Hypothalamus (tissue), 51 donors: ENCODE data around the gene APLP1.
"Not testable (repeated sequence)": the region's sequence is repeated elsewhere in the genome, so short reads cannot be mapped to it uniquely, and the experiment has no call there.

ENCODE experiments used
- DNase-seq, 51 donors: peaks; one replicate each; lab custom pipeline; 2025; lab: John Stamatoyannopoulos, UW

The APLP1 gene

DNA sequence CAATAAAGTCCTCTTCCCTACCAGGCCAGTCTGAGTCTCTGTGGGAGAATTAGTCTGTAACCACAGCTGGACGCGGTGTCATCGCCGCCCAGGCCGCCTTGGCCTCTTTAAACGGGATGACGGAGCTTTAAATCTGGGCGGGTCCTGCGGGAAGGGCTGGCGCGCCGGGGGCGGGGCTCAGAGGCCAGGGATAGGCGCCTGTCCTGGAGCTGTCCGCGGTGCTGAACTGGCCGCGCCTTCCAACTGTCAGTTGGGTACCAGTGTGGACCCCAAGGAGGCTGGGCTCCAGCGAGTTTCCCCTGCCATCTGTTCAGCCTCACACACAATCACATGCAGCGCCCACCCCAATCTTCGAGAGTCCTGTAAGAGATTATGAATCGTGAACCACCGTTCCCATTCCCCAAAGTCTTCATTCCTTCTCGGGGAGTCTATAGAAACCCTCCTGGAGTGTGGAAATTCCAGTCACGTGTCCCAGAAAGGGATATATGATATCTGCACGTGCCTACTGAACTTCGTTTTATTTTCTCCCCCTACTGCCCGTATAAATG, 11.5 kb downstream of the APLP1 start:
- peak in 45 of 51 donors; percentile 10 to 86 (median 63) for DNase-seq

DNA sequence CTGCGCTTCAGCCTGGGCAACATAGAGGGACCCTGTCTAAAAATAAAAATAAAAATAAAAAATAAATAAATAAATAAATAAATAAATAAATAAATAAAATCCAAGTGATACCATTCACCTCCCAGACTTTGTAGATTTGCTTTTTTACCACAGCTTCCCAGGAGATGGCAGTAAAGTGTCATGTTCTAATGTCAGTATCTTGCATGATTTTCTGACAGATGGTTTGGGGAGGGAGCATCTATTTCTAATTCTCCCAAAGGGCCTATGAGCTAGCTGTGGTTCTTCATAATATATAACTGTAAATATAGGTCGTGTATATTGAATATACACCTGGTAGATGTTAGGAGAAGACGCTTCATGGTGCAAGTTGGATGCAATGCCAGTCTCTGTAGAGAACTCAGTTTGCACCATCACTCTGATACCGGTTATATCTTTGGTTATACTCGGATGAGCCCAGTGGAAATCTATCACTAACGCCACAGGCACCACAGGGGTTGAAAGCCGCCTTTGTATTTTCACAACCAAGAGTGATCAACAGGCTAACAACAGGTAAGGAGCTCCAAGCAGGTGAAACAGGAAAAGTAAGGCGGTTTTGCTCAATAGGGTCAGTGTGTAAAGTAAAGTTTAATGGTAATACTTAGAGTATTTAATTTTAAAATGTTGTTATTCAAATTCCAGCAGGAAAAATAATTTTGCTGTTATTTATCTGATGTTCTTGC, 13.9 kb downstream of the APLP1 start:
- DNase-seq = peak in 13 of 51 donors; percentile 5 to 75 (median 13)

DNA sequence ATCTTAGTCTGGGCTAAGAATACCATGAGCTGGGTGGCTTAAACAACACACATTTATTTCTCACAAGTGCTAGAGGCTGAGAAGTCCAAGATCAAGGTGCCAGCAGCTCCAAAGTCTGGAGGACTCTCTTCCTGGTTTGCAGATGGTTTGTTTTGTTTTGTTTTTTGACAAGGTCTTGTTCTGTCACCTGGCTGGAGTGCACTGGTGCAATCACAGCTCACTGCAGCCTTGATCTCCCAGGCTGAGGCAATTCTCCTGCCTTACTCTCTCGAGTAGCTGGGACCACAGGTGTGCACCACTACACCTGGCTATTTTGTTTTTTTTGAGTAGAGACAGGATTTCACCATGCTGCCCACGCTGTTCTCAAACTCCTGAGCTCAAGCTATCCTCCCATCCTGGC, 15.5 kb downstream of the APLP1 start:
- no peak for DNase-seq

DNA sequence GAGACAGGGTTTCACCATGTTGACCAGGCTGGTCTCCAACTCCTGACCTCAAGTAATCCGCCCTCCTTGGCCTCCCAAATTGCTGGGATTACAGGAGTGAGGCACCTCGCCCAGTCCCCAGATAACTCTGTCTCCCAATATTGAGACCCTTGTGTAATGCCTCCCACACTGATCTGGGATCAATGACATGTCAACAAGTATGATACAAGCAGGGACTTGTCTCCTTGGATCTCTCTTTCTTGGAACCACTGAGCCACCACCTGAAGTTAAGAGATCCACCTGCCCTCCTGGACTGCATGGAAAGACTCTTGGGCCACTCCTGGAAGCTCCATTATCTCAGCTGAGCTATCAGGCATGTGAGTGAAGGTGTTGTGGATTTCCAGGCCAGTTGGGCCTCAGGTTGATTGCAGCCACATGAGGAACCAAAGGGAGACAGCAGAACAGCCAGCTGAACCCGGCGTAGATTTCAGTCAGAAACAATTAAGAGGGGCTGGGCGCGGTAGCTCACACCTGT, 16.9 kb downstream of the APLP1 start:
- DNase-seq = no peak

DNA sequence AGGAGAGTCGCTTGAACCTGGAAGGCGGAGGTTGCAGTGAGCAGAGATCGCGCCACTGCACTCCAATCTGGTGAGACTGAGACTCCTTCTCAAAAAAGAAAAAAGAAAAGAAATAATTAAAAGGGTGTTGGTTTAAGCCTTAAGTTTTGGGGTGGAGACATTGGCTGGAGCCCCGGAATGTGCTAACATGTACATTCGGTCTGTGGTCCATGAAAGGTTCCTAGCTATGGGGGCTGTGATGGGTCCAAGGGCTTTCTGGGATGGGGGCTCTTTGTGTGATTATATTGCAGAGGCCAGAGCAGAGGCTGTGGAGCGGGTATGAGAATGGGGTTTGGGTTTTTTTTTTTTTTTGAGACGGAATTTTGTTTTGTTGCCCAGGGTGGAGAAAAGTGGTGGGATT, 17.5 kb downstream of the APLP1 start:
- no peak for DNase-seq

DNA sequence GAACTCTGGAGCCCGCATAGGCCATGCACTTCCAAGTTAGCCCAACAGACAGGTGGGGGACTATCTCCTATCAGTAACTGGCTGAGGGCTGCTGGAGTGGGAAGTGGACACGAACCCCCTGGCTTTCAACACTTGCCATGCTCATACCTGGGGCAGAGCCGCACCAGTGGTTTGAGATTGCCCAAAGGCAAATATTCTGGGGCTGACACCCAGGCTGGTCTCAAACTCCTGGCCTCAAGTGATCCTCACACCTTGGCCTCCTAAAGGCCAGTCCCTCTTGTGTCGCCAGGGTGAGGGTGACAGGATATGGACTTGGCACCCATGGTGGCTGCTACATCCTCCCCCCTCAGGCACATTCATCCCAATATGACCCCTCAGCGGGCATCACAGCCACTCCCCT, 18.8 kb downstream of the APLP1 start:
- DNase-seq = no peak

DNA sequence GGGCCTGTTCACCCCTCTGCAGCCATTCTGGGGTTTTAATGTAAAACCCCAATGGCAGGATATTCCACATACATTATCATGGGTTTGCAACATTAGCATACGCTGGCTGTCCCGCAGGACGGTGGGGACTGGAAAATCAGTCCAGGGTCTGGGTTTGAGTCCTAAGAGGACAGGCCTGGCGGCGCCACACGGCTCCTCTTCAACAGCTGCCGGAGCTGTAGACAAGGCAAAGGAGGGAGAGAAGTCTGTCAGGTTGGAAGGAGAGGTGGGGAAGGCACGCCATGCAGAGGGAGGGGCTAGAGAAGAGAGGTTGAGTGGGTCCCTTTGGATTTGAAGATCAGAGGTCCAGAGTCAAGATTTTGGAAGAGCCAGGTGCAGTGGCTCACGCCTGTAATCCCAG, 20.0 kb downstream of the APLP1 start:
- no peak for DNase-seq

DNA sequence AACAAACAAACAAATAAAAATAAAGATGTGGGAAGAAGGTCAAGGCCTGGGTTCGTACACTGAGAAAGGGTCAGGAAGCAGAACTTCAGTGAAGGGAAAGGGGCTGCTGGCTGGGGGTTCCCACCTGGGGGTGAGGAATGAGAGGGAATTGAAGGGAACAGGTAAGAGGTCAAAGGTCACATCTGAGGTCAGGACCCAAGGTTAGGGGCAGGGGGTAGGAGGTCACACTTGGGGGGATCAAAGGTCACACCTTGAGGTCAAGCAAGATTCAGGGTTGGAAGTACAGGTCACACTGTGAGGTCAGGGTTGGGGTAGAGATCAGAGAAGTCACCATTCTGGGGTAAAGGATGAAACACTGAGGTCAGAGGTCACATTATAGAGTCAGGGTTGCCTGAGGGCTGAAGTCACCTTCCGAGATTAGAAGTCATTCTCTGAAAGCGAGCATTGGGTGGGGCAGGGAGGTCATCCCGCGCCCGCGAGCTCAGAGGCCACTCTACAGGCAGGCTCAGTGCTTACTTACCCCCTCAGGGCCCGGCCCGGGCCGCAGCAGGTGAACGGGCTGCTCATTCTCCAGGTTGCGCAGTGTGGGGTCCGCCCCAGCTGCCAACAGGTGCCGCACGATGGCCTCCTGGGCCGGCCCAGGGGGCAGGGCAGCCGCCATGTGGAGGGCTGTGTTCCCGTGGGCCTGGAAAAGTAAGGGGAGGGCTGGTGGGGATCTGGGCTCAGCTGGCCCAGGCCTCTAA, 21.2 kb downstream of the APLP1 start:
- DNase-seq = no peak

DNA sequence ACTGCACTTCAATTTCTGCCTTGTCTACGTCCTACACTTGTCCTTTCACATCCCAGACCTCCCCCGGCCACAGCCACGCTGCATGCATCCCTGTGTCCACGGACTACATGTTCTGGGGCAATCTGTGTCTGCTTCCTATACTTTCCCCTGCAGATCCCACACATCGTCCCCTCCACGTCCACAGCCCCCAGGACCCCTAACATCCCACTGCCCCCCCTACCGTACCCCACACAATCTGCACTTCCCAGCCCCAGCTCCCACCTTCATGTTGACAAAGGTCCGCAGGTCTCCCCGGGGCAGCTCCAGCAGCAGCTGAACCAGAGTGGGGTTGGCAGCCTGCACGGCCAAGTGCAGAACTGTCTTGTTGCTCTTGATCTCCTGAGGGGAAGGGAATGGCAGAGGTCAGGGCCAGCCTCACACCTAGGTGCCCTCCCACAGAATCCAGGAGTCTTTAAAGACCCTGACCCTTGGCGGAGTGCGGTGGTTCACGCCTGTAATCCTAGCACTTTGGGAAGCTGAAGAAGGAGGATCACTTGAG, 21.8 kb downstream of the APLP1 start:
- no peak for DNase-seq

DNA sequence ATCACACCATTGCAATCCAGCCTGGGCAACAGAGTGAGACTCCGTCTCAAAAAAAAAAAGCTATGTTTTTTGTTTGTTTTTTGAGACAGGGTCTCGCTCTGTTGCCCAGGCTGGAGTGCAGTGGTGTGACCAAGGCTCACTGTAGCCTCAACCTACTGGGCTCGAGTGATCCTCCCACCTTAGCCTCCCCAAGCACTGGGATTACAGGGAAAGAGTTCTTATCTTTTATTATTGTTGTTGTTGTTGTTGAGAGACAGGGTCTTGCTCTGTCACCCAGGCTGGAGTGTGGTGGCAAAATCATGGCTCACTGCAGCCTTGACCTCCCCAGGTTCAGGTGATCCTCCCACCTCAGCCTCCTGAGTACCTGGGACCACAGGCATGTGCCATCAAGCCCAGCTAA, 23.4 kb downstream of the APLP1 start:
- not testable (repeated sequence) for DNase-seq

DNA sequence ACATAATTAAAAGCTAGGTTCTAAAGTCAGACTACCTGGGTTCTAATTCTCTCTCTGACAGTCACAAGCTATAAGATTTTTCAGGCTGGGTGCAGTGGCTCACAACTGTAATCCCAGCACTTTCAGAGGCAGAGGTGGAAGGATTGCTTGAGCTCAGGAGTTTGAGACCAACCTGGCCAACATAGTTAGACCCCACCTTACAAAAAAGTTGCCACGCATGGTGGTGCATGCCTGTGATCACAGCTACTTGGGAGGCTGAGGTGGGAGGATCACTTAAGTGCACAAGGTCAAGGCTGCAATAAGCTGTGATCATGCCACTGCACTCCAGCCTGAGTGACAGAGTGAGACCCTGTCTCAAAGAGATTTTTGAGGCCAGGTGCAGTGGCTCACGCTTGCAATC, 26.0 kb downstream of the APLP1 start:
- DNase-seq = no peak

DNA sequence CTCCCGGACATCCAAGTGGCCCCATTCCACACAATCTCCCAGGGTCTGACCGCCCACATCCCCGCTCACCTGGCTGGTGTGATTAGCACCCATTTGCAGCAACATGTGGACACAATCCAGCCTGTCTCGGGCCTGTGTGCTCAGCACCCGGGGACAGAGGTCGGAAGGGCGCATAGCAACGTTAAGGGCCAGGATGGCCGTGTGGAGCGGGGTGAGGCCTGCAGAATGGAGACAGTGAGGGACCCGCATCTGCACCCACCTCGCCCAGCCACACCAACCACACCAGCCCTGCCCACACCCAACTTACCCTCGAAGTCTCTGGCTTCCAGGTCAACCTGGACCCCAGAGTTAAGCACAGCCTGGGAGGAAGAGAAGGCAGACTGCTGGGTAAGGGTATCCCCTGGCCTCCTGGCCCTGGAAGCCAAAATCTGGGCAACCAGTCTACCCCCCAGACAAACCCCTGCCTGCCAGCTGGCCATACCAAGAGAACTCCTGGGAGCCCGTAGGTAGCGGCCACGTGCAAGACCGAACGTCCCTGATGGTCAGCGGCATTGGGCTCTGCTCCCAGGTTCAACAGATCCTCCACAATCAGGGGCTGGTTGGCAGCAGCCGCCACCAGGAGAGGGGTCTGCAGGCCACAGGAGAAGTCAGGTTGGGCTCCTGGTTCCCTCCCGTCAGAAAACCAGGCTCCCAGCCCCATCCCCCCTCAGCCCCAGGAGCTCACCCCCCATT, 27.7 kb downstream of the APLP1 start:
- DNase-seq = no peak

DNA sequence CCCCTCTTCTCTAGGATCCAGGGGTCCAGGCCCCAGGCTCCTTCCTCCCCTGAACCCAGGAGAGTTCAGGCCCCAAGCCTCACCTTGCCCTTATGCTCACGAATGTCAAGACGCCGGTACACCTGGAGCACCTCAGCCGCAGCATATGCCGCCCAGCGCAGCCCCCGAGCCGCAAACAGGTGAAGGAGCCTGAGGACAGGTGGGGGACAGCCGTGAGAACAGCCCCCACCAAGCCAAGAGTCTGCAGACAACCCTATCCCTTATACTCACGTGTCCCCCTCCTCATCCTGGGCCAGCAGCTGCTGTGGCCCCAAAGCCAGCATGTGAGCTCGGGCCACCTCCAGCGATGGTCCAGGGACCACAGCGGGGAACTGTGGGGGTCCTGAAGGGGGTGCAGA, 28.3 kb downstream of the APLP1 start:
- DNase-seq = no peak

DNA sequence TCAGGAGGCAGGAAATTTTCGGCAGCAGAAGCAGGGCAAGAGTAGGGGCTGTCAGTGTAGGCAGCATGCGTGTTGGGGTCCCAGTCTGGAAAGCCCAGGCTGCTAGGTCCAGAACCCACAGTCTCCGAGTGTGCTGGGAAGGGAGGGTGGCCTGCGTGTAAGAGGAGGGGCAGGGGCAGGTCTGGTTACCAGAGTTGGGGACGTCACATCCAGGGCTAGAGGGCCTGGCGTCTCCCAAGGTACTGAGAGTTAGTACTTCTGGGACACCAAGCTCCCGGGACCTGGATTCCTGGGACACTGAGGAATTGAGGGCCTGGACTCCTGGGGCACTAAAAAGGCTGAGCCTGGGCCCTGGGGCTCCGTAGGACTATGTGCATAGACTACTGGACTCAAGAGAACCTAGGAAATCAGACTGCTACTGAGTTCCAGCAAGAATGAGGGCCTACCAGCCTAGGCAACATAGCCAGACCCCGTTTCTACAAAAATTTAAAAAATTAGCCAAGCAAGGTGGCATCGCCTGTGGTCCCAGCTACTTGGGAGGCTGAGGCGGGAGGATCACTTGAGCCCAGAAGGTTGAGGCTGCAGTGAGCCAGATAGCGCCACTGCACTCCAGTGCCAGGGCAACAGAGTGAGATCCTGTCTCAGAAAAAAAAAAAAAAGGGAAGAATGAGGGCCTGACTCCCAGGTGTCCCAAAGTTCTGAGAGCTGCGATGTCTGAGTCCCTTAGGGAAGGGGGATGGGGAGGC, 29.5 kb downstream of the APLP1 start:
- DNase-seq = no peak

DNA sequence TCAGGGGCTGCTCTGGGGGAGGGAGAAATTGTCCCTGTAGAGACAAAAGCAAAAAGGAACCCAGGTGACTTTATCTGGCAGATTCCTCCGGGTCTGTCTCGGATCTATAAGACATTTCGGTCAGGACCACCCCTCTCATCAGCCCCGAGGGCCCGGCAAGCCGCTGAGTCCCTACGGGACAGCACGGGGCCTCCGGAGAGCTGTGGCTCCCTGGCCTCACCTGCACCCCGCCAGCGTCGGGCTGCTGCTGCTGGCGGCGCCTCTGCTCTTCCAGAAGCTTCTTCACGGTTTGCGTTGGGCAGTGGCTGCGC, 30.1 kb downstream of the APLP1 start:
- DNase-seq = peak in 1 of 51 donors; percentile 40

DNA sequence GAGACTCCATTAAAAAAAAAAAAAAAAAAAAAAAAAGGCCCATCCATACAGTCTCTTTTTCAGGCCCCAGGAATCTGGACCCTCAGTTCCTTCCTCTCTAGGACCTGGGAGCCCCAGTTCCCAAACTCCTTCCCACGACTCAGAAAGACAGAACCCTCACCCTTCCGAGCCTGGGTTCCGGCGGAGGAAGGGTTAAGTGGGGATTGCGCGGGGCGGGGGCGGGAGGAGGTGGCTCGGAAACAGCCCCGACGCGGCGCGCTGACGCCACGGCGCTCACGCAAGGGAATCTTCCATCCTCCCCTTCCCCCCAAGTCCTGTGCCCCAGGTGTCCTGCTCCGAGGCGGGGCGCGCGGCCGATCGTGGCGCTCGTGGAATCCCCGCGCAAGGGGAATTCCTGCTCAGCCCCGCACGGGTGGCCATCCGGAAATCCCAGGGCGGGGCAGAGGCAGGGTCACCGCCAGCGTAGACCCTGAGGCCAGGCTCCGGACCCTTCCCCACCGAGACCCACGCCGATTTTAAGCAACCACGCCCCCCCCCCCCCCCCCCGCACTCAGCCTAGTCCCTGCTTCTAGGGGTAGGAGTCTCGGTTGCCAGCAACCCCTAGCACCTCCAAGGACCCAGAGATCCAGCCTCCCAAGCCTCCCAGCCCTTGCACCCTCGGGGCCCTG, 31.3 kb downstream of the APLP1 start:
- DNase-seq = peak in 45 of 51 donors; percentile 20 to 78 (median 56)

DNA sequence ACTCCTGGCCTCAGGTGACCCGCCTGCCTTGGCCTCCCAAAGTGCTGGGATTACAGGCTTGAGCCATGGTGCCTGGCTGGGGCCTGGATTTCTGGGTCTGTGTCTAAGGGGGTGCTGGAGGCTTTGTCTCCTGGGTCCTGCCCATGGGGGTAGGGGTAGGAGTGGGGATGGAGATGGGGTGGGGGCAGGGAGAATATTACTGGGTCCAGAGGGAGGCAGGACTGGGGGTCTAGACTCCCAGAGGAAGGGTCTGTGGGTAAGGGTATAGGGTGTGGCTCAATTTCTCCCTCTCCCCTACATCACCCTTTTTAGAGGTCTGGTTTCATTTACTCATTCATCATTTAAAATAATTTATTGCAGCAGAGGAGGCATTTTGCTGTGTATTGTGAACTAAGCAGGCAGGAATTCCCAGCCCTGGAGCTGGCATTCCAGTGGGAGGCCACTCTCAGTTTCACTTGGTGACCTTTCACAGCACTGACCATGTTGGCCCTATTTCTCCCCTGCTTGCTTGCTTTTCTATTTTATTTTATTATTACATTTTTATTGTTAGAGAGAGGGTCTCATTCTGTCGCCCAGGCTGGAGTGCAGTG, 32.8 kb downstream of the APLP1 start:
- DNase-seq = no peak

DNA sequence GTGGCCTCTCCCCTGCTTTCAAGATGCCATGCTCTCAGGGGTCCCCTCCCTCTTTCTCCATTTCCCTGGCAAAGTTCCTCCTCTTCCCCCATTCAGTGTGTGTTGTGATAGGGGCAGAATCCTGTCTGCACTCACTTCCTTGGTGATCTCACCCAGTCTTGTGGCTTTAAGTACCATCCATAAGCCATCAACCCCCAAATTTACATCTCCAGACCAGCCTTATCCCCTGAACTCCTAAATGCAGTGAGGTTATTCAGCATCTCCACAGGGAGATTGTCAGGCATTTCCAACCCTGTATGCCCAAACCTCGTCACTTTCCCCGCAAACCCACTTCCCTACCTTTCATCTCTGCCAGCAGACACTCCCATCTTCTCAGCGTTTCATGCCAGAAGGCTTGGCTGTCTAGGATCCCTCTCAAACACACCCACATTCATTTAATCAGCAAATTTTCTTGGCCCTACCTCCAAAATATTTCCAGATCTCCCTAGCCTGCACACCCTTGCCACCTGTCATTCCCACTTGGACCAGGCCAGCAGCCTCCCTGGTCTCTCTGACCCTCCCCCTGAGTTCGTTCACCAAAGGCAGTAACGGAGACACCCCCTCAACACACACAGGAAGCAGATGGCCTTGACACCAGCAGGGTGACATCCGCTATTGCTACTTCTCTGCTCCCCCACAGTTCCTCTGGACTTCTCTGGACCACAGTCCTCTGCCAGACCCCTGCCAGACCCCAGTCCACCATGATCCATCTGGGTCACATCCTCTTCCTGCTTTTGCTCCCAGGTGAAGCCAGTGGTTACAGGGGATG, 33.7 kb downstream of the APLP1 start, which contains the start of gene HCST:
TSS of gene HCST (plus strand) at position 676 of the 808 bp plus-strand sequence. CDS start at position 741, 65 bp downstream.
- DNase-seq = peak in 4 of 51 donors; percentile 11 to 48 (median 27)
